GM12872 (cell line): ENCODE measurements around the gene KLB.

ENCODE experiments used
- TF ChIP-seq, protein P1 (sequence below): IDR thresholded peaks from 3 replicates; pipeline ENCODE4 v1.5.1; 2011; ENCODE audit warnings: low read depth, mild to moderate bottlenecking, low read length, moderate library complexity; ENCODE audit not compliant: insufficient read depth

Gene KLB

DNA sequence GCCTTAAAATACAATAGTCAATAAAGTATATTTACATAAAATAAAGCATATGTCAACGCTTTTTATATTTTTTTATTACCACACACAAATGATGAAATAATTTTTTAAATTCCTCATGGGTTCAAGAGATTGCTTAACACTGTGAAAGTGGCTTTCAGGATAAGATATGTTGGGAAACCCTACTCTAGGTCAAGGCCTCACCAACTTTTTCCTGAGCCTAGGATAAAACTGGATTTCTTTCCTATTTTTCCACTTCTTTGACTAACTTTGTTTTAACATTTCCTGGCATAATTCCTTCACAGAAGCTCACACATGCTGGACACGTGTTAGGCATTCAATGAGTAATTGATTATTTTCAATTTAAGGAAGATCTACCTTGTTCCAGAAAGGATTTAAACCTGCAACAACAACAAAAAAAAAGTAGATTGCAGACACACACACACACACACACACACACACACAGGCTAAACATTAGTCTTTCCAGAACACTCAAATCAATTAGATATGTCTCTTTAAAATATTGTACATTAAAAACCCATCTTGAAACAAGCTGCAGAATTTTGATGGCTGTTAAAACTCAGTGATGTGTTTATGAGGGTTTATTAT lies 9.1 kb downstream of the KLB start:
- TF ChIP-seq, protein P1, sequence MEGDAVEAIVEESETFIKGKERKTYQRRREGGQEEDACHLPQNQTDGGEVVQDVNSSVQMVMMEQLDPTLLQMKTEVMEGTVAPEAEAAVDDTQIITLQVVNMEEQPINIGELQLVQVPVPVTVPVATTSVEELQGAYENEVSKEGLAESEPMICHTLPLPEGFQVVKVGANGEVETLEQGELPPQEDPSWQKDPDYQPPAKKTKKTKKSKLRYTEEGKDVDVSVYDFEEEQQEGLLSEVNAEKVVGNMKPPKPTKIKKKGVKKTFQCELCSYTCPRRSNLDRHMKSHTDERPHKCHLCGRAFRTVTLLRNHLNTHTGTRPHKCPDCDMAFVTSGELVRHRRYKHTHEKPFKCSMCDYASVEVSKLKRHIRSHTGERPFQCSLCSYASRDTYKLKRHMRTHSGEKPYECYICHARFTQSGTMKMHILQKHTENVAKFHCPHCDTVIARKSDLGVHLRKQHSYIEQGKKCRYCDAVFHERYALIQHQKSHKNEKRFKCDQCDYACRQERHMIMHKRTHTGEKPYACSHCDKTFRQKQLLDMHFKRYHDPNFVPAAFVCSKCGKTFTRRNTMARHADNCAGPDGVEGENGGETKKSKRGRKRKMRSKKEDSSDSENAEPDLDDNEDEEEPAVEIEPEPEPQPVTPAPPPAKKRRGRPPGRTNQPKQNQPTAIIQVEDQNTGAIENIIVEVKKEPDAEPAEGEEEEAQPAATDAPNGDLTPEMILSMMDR, result no peak

DNA sequence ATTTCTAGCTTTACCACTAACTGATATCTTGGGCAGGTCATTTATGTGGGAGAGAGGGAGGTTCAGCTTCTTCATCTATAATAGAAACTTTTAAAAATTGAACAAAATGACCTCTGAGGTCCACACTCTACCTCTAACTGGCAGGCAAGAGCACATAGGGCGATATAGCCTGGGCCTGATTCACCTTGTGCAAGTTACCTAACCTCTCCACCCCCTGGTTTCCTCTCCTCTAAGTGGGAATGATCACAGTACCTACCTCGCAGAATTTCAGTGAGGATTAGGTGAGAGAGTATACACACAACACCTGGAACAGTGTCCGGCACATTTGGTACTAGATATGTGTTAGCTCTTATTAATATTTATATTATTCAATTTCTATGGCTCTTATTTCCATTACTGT lies 15.5 kb downstream of the KLB start:
- TF ChIP-seq, protein P1, result no peak

DNA sequence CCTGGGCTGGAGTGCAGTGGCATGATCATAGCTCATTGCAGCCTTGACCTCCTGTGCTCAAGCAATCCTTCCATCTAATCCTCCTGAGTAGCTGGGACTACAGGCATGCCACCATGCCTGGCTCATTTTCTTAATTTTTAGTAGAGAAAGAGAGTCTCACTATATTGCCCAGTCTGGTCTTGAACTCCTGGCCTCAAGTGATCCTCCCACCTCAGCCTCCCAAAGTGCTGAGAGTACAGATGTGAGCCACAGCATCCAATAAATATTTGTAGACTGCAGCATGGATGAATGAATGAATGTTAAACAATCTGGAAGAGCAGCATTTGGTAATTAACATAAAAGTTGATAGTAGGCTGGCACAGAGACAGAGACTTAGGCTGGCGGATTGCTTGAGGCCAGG lies 20.0 kb downstream of the KLB start:
- TF ChIP-seq, protein P1, result no peak

DNA sequence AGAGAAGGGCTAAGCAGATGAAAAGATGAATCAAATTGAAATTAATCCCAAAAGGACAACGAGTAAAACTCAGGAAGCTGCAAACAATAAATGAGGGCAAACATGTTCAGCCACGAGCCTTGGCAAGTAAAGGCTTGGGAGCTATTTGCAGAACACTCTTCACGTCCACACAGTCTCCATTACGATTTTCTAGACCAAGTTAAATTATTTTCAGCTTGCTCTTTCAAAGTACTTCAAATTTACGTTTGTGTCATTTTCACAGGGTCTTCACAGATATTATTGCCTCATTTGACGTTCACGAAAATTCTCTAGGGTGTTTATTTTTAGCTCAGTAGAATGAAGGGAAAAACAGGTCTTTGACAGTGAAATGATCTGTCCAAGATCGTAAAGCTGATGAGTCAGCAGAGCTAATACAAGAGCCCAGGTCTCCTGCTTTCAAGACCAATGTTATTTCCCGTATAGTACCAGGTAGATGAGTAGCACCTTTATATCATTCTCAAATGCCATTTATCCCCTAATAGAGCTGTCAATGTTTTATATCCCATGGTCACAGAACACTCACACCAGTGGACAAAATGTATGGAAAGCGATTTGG lies 20.9 kb downstream of the KLB start:
- TF ChIP-seq, protein P1, result no peak

DNA sequence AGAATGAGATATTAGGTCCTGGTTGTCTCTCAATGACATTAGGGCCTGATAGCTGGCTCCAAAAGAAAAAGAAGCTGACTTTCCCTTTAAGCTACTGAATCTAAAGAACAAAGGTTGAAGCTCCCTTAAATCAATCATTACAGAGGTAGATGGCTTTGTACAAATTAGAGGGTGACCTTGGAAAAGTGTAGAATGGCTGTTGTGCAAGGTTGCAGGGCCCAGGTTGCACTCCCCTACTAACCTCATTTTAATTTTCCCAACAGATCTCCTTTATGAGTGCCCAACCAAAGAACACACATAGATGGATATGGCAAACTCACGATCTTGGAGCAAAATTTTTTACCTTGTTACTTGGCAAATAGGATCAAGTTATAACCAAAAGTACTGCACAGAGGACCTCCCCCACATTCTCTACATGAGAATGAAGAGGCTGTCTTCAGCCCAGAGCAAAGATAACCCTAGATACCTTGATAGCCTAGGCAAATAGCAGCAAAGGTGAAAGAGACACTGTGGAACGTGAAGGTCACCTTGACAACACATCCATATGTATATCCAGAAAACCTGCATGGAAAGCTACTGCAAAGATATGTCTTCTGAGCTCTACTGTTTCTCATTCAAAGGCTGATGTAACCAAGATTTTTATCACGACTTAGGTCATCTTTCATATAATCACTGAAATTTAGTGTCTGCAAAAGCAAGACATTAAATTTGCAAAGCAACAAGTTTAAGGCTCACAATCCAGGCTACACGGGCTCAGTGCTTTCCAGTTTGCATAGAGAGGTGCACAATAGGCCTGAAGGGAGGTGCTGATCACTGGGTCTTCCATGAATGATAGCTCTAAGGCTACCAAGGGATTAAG lies 23.0 kb downstream of the KLB start:
- TF ChIP-seq, protein P1, result no peak

DNA sequence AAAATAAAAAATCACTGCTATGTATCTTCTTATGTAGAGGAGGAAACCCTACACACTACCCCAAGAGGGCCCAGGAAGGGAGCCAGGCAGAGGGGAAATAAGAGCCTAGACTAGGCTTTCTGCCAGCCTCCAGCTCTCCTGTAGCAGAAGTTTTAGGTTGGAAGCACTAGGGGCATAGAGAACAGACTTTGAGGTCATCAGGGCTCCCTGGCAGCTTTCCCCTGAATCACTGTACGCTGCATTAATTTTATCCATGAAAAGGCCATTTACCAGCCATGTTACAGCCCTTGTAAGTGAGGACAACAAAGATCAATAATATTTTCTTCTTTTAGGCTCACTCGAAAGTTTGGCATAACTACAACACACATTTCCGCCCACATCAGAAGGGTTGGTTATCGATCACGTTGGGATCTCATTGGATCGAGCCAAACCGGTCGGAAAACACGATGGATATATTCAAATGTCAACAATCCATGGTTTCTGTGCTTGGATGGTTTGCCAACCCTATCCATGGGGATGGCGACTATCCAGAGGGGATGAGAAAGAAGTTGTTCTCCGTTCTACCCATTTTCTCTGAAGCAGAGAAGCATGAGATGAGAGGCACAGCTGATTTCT lies 27.3 kb downstream of the KLB start:
- TF ChIP-seq, protein P1, result no peak
